ENCODE measurements around the gene CEP295NL.

GRCh38 chr17:78884148-78884825, 18.7 kb downstream of the CEP295NL start:
- no peak for TF ChIP-seq POLR2AphosphoS5 (IDR thresholded peaks at IDR 0.05; ENCODE audit: borderline replicate concordance, low read depth, low read length)
- no peak for TF ChIP-seq EZH2 (IDR thresholded peaks at IDR 0.05)

Measured in SK-N-MC (cell line).